Adrenal gland (tissue), 5 donors: ENCODE measurements around the gene LMNTD2.

ENCODE experiments used
- POLR2A ChIP-seq, 2 donors: fragments of 450-650 bp; IDR thresholded peaks; one replicate each; pipeline ENCODE4 v1.6.1; 2017; ENCODE audit warnings: antibody characterized with exemption in 2 of 2, mild to moderate bottlenecking in 2 of 2, moderate library complexity in 1 of 2
- TF ChIP-seq, protein P1 (sequence below), 6 experiments: fragments of 450-650 bp in 4 of 6; fragments of 200-600 bp in 2 of 6; sonication (generic) in 1 of 6; IDR thresholded peaks; 1 replicate in 5 of 6; 2 replicates in 1 of 6; pipeline versions ENCODE4 v1.5.1 to v1.8.0; 2016 to 2021; ENCODE audit warnings: antibody characterized with exemption in 6 of 6, mild to moderate bottlenecking in 2 of 6, moderate library complexity in 1 of 6
- donor health status: DM: no; HTN: no; CAD: no.

DNA sequence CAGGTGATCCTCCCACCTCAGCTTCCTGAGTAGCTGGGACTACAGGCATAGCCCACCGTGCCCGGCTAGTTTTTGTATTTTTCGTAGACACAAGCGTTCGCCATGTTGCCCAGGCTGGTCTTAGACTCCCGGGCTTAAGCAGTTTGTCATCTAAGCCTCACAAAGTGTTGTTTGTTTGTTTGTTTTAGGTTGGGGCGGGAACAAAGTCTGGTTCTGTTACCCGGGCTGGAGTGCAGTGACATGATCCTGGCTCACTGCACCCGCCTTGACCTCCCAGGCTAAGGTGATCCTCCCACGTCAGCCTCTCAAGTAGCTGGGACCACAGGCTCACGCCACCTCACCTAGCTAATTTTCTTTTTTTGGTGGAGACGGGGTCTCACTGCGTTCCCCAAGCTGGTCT, 42.6 kb upstream of the LMNTD2 start:
- no peak for TF ChIP-seq POLR2A (IDR thresholded peaks at IDR 0.05)
- TF ChIP-seq, protein P1, sequence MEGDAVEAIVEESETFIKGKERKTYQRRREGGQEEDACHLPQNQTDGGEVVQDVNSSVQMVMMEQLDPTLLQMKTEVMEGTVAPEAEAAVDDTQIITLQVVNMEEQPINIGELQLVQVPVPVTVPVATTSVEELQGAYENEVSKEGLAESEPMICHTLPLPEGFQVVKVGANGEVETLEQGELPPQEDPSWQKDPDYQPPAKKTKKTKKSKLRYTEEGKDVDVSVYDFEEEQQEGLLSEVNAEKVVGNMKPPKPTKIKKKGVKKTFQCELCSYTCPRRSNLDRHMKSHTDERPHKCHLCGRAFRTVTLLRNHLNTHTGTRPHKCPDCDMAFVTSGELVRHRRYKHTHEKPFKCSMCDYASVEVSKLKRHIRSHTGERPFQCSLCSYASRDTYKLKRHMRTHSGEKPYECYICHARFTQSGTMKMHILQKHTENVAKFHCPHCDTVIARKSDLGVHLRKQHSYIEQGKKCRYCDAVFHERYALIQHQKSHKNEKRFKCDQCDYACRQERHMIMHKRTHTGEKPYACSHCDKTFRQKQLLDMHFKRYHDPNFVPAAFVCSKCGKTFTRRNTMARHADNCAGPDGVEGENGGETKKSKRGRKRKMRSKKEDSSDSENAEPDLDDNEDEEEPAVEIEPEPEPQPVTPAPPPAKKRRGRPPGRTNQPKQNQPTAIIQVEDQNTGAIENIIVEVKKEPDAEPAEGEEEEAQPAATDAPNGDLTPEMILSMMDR (IDR thresholded peaks at IDR 0.05) = no peak
